Panc1 (cell line): ENCODE data around the gene ZFAND2B.

Experiments used
- CTCF ChIP-seq: fragments of 450-650 bp; IDR thresholded peaks from 2 replicates; pipeline ENCODE4 v1.5.1; 2017; ENCODE audit warnings: mild to moderate bottlenecking
- POLR2AphosphoS5 ChIP-seq: IDR thresholded peaks from 2 replicates; pipeline ENCODE4 v1.6.1; 2012; ENCODE audit warnings: mild to moderate bottlenecking, low read depth, low read length, moderate library complexity
- REST ChIP-seq, 2 experiments: IDR thresholded peaks; 2 replicates each; pipeline ENCODE4 v1.6.1; 2011 to 2012; ENCODE audit warnings: low read depth in 2 of 2, control low read depth in 1 of 2, low read length in 1 of 2, mild to moderate bottlenecking in 1 of 2, moderate library complexity in 1 of 2; ENCODE audit not compliant: insufficient read depth in 1 of 2

- TF ChIP-seq CTCF: no peak
- TF ChIP-seq REST (IDR thresholded peaks at IDR 0.05; ENCODE audit: insufficient read depth in 1 of 2, low read depth in 2 of 2, low read length in 1 of 2): no peak
- no peak for TF ChIP-seq POLR2AphosphoS5
These were observed 40.0 kb downstream of the ZFAND2B start for GRCh38 chr2:219246559-219246958.
